Measurements from ENCODE around the gene AEBP2. TPM values are rescaled to one million over a fixed set of nuclear protein-coding genes. Genes with fewer than 3 reads are reported as not detected.
A peak's percentile ranks its signal among the peaks of the same experiment; 100 is the strongest.
"Not testable (repeated sequence)": the region's sequence is repeated elsewhere in the genome, so short reads cannot be mapped to it uniquely, and the experiment has no call there.

The AEBP2 gene
- total RNA-seq, 2 donors from 2014 or later, result 66.3 to 95.2 TPM

GRCh38 chr12:19545301-19545700, 106.0 kb downstream of the AEBP2 start:
- no peak overlapping the region for H3K27ac Mint-ChIP-seq
- H3K9me3 Mint-ChIP-seq, result no peaks in the 10 kb centered on the region
- H3K4me1 Mint-ChIP-seq (ENCODE audit: low read depth in 2 of 2), result peaks cover 5 to 14% of the 10 kb centered on the region in 2 donors
- peaks cover 12% of the 10 kb centered on the region for H3K36me3 Mint-ChIP-seq
- DNase-seq (ENCODE audit: low spot score), result no peak
- no peak overlapping the region for H3K4me3 Mint-ChIP-seq
- no peak for ATAC-seq
- H3K27me3 Mint-ChIP-seq, result no peaks in the 10 kb centered on the region

- Mint-ChIP-seq H3K4me3 (no peak overlapping the region), H3K9me3 (no peaks in the 10 kb centered on the region), H3K27ac (no peak overlapping the region), H3K4me1 (ENCODE audit: low read depth in 2 of 2) (peaks cover 5 to 11% of the 10 kb centered on the region in 2 donors), H3K27me3 (no peaks in the 10 kb centered on the region), H3K36me3 (peaks cover 12% of the 10 kb centered on the region)
- no peak for DNase-seq (ENCODE audit: low spot score)
- no peak for ATAC-seq
Measured at GRCh38 chr12:19546027-19546426, 106.7 kb downstream of the AEBP2 start.

DNA sequence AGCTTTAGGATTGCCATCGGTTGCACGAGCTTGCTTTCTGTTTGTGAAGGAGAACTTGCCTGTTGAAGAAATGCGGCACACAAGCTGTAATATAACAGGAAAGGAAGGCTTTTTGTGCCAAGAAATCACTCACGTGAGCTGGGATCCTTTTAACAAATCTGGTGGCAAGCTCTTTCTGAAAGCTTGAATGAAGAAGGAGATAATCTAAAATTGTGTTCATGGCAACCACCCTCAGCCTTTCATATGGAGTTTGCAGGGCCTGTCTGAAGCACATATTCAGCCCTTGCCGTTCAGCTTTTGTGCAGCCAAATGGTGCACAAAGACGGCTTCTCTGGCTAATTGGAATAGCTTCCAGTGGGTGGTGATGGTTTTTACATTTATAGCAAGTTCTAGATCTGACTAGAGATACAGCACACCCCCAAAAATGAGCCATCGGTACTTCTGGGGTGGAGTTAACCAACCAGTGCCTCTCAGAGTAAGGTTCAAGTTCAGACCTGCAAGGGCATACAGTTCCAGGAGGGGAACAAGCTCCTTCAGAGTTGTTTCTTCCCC, 107.4 kb downstream of the AEBP2 start:
- peaks cover 12% of the 10 kb centered on the region for H3K36me3 Mint-ChIP-seq
- no peak overlapping the region for H3K4me3 Mint-ChIP-seq
- H3K4me1 Mint-ChIP-seq (ENCODE audit: low read depth in 2 of 2), result peaks cover 5 to 11% of the 10 kb centered on the region in 2 donors
- H3K27me3 Mint-ChIP-seq, result no peaks in the 10 kb centered on the region
- DNase-seq (ENCODE audit: low spot score) (no peak), ATAC-seq (no peak)
- H3K27ac Mint-ChIP-seq, result no peak overlapping the region
- H3K9me3 Mint-ChIP-seq, result no peaks in the 10 kb centered on the region

- DNase-seq (ENCODE audit: low spot score), result no peak
- H3K4me3 Mint-ChIP-seq, result no peak overlapping the region
- ATAC-seq, result no peak
- H3K4me1 Mint-ChIP-seq (ENCODE audit: low read depth in 2 of 2), result peaks cover 5 to 11% of the 10 kb centered on the region in 2 donors
- H3K36me3 Mint-ChIP-seq, result peaks cover 9% of the 10 kb centered on the region
- H3K9me3 Mint-ChIP-seq, result no peaks in the 10 kb centered on the region
- H3K27ac Mint-ChIP-seq, result peak overlapping the region in 1 of 2 donors; percentile 30
- no peaks in the 10 kb centered on the region for H3K27me3 Mint-ChIP-seq
Measured at GRCh38 chr12:19547271-19547671, 108.0 kb downstream of the AEBP2 start.

DNA sequence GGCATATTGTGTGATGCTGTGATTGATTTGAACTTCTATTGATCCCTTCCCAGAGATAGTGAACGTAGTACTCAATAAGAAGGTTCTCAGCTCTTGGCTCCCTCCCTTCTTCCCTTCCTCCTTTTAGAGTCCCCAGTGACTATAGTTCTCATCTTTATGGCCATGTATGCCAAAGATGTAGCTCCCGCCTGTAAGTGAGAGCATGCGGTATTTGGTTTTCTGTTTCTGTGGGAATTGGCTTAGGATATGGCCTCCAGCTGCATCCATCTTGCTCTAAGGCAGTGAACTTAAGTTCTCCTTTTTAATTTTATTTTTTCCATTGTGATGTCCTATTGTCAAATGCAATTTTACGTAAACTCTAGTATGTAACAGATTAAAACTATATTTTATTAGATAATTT, 109.5 kb downstream of the AEBP2 start:
- H3K4me3 Mint-ChIP-seq, result no peak overlapping the region

DNA sequence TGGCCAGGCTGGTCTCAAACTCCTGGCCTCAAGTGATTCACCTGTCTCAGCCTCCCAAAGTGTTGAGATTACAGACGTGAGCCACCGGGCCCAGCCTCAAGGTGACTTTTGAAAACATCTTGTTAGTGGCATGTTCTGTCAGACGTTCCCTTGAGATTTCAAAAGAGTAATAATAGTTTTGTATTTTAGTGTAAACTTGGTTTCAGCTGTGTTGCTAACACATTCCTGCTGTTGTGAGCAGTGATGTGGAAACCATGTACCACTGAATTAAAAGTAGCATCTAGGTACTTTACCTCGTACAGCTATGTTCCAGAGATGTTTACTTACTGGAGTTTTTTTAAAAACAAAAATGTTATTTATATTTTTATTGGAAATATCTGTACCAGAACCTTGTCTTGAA, 111.3 kb downstream of the AEBP2 start:
- Mint-ChIP-seq H3K4me3 (no peak overlapping the region), H3K9me3 (no peaks in the 10 kb centered on the region), H3K4me1 (ENCODE audit: low read depth in 2 of 2) (peaks cover 10 to 15% of the 10 kb centered on the region in 2 donors), H3K27ac (no peak overlapping the region), H3K36me3 (no peaks in the 10 kb centered on the region), H3K27me3 (no peaks in the 10 kb centered on the region)
- ATAC-seq, result no peak
- no peak for DNase-seq (ENCODE audit: low spot score)

More for the DNA sequence above, 109.5 kb downstream of the AEBP2 start:
- no peak for ATAC-seq
- Mint-ChIP-seq H3K27me3 (no peaks in the 10 kb centered on the region), H3K27ac (peak overlapping the region in 1 of 2 donors; percentile 49), H3K36me3 (peaks cover 3% of the 10 kb centered on the region), H3K9me3 (no peaks in the 10 kb centered on the region), H3K4me1 (ENCODE audit: low read depth in 2 of 2) (peaks cover 10 to 12% of the 10 kb centered on the region in 2 donors)
- DNase-seq (ENCODE audit: low spot score), result no peak

DNA sequence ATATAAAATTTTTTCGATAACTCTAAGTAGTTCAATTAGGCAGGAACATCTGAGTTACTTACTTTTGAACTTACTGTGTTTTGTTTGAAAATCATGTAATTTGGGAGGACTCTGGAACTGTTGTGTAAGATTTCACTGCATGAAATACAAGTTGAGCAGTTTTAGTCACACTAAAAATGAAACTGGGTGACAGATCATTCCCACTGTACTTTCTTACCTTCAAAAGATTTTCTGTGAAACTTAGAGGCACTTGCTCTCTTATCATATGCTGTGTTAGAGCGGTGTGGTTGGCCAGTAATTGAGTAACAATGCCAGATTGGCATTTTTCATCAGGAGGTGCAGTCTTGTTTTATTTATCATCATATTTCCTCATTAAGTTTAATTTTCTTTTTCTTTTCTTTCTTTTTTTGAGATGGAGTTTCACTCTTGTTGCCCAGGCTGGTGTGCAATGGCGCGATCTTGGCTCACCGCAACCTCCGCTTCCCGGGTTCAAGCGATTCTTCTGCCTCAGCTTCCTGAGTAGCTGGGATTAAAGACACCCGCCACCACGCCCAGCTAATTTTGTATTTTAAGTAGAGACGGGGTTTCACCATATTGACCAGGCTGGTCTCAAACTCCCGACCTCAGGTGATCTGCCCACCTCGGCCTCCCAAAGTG, 113.3 kb downstream of the AEBP2 start:
- not testable (repeated sequence) for H3K27me3 Mint-ChIP-seq; DNase-seq (ENCODE audit: low spot score); H3K9me3 Mint-ChIP-seq; H3K36me3 Mint-ChIP-seq; H3K4me1 Mint-ChIP-seq (ENCODE audit: low read depth in 2 of 2)
- peak overlapping the region; percentile 23 to 88 for H3K27ac Mint-ChIP-seq
- H3K4me3 Mint-ChIP-seq, result peak overlapping the region; percentile 22
- ATAC-seq, result peak; percentile 93 to 95

- Mint-ChIP-seq H3K4me1 (ENCODE audit: low read depth in 2 of 2) (peaks cover 7 to 8% of the 10 kb centered on the region in 2 donors), H3K4me3 (no peak overlapping the region), H3K27me3 (no peaks in the 10 kb centered on the region), H3K27ac (peak overlapping the region in 1 of 2 donors; percentile 88), H3K36me3 (peaks cover under 1% of the 10 kb centered on the region), H3K9me3 (no peaks in the 10 kb centered on the region)
- no peak for ATAC-seq
- no peak for DNase-seq (ENCODE audit: low spot score)
Measured at GRCh38 chr12:19553175-19553574, 113.9 kb downstream of the AEBP2 start.

GRCh38 chr12:19561411-19561961, 122.2 kb downstream of the AEBP2 start:
- Mint-ChIP-seq H3K36me3 (peaks cover 15% of the 10 kb centered on the region), H3K9me3 (no peaks in the 10 kb centered on the region), H3K4me3 (no peak overlapping the region), H3K27ac (peak overlapping the region in 1 of 2 donors; percentile 47), H3K27me3 (no peaks in the 10 kb centered on the region), H3K4me1 (ENCODE audit: low read depth in 2 of 2) (peaks cover 7 to 11% of the 10 kb centered on the region in 2 donors)
- ATAC-seq (no peak), DNase-seq (ENCODE audit: low spot score) (no peak)

Data from natural killer cell treated with Interleukin-12 subunit alpha and Interleukin-12 subunit beta and Interleukin-15 and Interleukin-18, amount 100 ng/mL, for 72 hours (primary cell).